NOMO-1 (cell line): Measurements from ENCODE around the gene GAS5.
"Not testable (repeated sequence)": the region's sequence is repeated elsewhere in the genome, so short reads cannot be mapped to it uniquely, and the experiment has no call there.

ENCODE experiments used
- DNase-seq, 2 experiments: peaks; one replicate each; lab custom pipeline; 2025; ENCODE audit not compliant: unreplicated experiment in 2 of 2; lab: John Stamatoyannopoulos, UW

Gene GAS5

DNA sequence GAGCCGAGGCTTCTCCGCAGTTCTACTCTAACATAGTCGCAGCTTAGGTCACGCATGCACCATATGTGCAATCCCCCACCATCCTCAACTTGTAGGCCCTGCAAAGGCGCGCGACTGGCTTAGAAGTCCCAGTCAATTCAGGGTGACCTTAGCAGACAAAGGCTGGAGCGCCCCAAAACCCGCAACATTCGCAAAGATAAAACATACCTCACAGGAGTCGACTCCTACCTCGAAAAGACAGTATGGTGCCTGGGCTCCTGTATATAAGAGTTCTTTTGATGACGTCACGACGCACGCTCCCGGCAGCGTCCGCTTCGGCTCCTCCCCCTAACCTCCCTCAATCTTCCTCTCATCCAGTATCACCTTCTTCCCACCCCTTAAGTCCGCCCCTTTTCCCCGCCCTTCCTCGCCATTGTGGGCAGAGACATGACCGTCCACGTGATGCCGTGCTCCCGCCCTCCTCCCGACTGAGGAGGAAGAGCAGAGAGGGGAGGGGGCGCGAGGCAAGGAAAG is at the start of gene GAS5:
TSS of gene GAS5 (minus strand) at position 237 of the 513 bp plus-strand sequence.
- DNase-seq = peak; percentile 96 to 97

GRCh38 chr1:173917149-173917548 is 49.4 kb upstream of the GAS5 start, which contains the start of gene SERPINC1:
Gene SERPINC1 (minus strand): TSS chr1:173917327. CDS start chr1:173917259, 68 bp downstream.
- DNase-seq = no peak

DNA sequence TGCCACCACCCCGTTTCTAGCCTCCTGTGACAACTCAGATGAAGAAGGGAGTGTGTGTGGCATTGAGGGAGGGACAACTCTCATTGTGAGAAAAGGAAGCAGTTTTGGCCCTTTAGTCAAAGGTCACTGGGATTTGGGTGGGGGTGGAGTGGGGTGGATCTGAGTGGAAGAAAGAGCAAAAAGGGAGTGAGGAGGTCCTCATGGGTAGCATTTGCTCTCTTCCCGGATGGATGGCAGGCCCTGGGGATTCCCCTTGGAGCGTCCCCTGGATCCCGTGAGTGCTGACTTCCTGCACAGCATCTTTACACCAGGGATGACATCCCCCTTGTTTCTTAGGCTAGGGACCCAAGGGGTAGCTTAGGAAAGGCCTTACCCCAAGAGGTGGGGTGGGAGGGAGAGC is 48.9 kb upstream of the GAS5 start:
- DNase-seq = no peak

DNA sequence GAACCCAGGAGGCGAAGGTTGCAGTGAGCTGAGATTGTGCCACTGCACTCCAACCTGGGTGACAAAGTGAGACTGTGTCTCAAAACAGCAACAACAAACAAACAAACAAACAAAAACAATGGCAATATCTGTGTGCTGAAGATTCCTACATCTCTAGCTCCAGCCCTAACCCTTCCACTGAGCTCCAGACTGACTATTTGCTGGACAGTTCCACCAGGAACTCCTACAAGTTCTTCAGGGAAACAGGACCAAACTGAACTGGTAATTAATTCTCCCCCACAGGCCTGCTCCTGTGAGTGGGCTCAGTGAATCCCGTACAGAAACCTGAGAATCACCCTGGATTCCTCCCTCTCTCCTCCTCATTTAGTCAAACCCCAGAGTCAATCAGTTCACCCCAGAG is 47.8 kb upstream of the GAS5 start:
- DNase-seq = no peak

- no peak for DNase-seq
Measured at GRCh38 chr1:173914366-173914871, 46.6 kb upstream of the GAS5 start.

GRCh38 chr1:173913111-173913510 is 45.3 kb upstream of the GAS5 start:
- DNase-seq = no peak

DNA sequence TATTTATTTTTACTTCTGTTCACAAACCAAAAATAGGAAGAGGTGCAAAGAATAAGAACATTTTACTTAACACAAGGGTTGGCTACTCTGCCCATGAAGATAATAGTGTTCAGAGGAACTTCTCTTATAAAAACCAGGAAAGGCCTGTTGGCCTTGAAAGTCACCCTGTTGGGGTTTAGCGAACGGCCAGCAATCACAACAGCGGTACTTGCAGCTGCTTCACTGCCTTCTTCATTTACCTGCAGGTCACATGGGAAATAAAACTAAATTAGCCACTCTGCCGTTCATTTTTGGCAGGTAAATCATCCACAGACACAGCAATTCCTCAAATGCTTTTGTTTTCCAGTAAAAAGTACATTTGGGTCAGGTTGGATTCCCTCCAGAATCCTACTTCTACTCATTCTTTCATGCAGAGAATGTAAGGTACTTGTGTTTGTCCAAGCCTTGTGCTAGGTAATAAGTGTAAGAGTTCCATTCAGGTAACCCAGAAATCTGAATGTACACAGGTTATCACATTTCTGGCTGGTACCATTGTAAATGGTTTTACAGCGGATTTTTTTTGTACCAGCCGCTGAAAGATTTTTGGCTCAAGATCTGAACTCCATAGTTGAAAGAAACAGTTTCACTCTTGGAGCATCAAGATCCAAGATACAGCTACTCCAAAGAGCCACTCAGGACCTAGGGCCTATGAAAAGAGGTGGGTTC is 36.2 kb upstream of the GAS5 start:
- no peak for DNase-seq

- DNase-seq = no peak
Measured at GRCh38 chr1:173900992-173901391, 33.2 kb upstream of the GAS5 start.

- DNase-seq = no peak
Measured at GRCh38 chr1:173900427-173900826, 32.6 kb upstream of the GAS5 start.

- no peak for DNase-seq
Measured at GRCh38 chr1:173894189-173894588, 26.4 kb upstream of the GAS5 start.

GRCh38 chr1:173893611-173894010 is 25.8 kb upstream of the GAS5 start:
- DNase-seq = no peak

DNA sequence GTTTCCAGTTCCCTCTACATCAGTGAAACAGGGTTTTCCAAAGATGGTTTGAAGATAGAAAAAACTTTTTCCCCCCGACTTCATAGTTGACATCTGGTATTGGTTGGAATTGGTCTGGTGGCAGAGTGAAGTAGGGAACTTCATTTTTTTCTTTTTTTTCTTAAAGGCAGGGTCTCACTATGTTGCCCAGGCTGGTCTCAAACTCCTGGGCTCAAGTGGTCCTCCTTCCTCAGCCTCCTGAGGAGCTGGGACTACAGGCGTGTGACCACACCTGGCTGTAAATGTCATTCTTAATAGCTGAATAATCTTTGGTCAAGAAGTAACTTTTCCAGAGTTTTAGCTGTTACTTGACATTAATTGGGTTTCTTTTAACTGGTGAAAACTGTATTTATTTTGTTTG is 22.1 kb upstream of the GAS5 start:
- DNase-seq = no peak

- DNase-seq = no peak
Measured at GRCh38 chr1:173888749-173889148, 21.0 kb upstream of the GAS5 start.

DNA sequence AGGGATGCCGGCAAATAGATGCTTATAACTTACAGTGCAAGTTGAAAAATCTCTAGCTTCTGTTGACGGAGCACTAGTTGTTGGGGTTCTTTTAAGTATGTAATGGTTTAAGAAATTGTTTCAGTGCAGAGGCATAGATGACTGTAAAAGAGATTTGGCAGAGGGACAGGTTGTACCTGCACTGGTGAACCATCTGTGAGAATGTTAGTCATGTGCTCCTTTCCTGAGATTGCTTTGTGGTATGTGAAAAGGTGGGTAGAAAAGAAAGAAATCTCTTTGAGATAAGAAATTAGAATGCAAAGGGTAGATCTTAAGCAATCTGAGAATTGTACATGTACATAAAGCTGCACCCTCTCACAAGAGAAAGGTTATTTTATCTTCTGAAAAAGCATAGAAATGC is 19.8 kb upstream of the GAS5 start:
- DNase-seq = no peak

DNA sequence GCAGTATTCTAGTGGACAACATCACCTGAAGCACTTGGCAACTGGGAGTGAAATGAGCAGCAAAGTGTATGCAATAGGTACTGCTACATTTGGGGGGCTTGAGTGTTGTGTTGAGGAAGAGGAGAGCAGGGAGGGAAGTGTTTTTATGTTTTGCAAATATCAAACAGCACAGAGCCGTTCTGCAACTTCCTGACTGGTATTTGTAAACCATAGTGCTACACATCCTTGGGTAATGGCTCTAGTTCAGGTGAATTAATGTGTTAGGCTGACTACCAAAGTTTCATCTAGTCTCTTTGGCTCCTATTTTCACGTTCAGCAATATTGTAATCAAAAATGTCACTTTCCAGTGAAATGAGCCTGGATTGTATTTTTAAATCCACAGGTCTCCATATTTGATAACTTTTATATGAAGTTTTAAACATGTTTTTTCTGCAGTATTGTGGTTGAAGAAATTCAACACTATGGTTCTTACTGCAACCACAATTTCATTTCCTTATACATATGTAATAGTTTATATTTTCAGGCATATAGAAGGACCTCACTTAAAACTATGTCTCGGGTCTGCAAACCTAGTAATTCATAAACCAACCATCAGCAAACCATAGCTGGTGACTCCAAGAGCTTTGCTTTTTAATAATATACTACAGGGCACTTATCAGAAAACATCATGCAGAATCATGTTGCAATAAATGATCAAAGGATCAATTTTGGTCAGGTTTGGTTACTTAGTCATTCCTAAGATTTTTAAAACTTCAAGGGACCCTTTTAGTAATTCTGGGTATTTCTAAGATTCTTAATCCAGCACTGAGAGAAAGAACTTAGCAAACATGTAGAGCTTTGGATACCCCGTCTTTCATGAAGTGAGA is 19.2 kb upstream of the GAS5 start:
- no peak for DNase-seq

GRCh38 chr1:173884701-173885100 is 16.9 kb upstream of the GAS5 start:
- no peak for DNase-seq

DNA sequence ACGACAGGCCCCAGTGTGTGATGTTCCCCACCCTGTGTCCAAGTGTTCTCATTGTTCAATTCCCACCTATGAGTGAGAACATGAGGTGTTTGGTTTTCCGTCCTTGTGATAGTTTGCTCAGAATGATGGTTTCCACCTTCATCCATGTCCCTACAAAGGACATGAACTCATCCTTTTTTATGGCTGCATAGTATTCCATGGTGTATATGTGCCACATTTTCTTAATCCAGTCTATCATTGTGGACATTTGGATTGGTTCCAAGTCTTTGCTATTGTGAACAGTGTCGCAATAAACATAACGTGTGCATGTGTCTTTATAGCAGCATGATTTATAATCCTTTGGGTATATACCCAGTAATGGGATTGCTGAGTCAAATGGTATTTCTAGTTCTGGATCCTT is 13.3 kb upstream of the GAS5 start:
- not testable (repeated sequence) for DNase-seq

GRCh38 chr1:173878251-173878650 is 10.5 kb upstream of the GAS5 start:
- no peak for DNase-seq

DNA sequence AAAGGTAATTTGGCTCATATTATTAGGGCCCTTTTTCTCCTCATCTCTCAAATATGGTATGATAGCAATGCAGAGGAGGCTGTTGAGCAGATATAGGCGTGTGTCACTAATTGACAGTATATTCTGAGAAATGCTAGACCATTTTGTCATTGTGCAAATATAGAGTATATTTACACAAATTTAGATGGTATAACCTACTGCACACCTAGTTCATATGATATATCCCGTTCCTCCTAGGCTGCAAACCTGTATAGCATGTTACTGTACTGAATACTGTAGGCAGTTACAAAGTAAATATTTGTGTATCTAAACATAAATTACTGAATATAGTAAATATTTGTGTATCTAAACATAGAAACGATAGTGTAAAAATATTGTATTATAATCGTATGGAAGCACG is 8.9 kb upstream of the GAS5 start:
- no peak for DNase-seq

DNA sequence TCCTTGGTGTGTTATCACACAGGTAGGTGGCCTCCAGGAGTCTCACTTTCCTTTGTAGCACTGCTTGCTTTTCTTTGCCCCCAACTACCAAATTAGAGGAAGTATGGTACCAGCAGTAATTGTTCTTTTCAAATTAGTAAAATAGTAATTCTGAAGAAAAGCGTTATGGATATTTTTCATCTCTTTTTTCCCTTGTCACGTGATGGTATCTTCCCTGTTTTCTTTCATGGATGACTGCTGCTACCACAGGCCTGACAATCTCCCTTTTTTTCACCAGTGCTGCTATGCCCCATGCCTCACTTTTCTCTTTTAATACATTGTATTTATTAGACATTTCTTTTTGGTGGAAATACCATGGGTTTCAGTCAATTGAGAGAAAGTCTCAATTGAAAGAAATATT is 3.7 kb upstream of the GAS5 start:
- no peak for DNase-seq

DNA sequence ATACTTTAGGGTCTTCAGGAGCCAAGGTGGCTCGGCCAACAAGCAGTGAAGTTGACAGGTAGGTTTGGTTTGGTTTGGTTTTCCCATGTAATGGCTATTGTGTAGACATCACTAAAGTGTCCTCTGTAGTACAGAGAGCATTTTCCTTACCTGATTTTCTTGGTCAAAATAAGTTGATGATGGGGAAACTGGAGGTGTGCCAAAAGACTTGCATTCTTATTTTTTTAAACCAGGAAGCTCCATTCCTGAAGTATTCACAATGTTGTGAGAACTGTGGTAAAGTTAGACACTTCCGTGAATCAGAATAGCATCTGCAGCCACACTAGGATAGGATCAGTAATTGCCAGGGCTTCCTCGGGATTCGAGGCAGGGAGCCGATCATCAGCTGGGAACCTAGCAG is 3.3 kb upstream of the GAS5 start:
- no peak for DNase-seq
